HG03558 (cell line): ENCODE results near the gene GNMT.
"Not testable (repeated sequence)": the region's sequence is repeated elsewhere in the genome, so short reads cannot be mapped to it uniquely, and the experiment has no call there.

Source experiments
- ATAC-seq: cut with Tn5 transposase; IDR thresholded peaks from one replicate; pipeline ENCODE4 v1.9.1; 2021; ENCODE audit warnings: moderate number of reproducible peaks; ENCODE audit not compliant: unreplicated experiment; ENCODE audit errors: extremely low read depth

The GNMT gene

GRCh38 chr6:42940493-42941045, 20.0 kb upstream of the GNMT start:
- ATAC-seq: no peak

- ATAC-seq: not testable (repeated sequence)
Measured at GRCh38 chr6:42941356-42941755, 19.2 kb upstream of the GNMT start.

- ATAC-seq: no peak
Measured at GRCh38 chr6:42942444-42942843, 18.1 kb upstream of the GNMT start.

- no peak for ATAC-seq
Measured at GRCh38 chr6:42947950-42948349, 12.6 kb upstream of the GNMT start.

GRCh38 chr6:42952389-42952788, 8.2 kb upstream of the GNMT start:
- no peak for ATAC-seq

GRCh38 chr6:42954405-42954804, 6.1 kb upstream of the GNMT start:
- not testable (repeated sequence) for ATAC-seq

GRCh38 chr6:42958125-42958524, 2.4 kb upstream of the GNMT start:
- no peak for ATAC-seq

- ATAC-seq: no peak
Measured at GRCh38 chr6:42959917-42960242, 674 bp upstream of the GNMT start.

- no peak for ATAC-seq
Measured at GRCh38 chr6:42961020-42961470, 491 bp downstream of the GNMT start.

- ATAC-seq: no peak
Measured at GRCh38 chr6:42962096-42962495, 1.5 kb downstream of the GNMT start.

- no peak for ATAC-seq
Measured at GRCh38 chr6:42962502-42963178, 2.1 kb downstream of the GNMT start.

GRCh38 chr6:42963179-42963854, 2.8 kb downstream of the GNMT start:
- ATAC-seq: no peak

GRCh38 chr6:42963855-42964605, 3.5 kb downstream of the GNMT start:
- ATAC-seq: no peak

GRCh38 chr6:42966571-42966970, 6.0 kb downstream of the GNMT start:
- no peak for ATAC-seq

- ATAC-seq: no peak
Measured at GRCh38 chr6:42967228-42967627, 6.7 kb downstream of the GNMT start.

GRCh38 chr6:42968126-42968701, 7.7 kb downstream of the GNMT start:
- no peak for ATAC-seq

- no peak for ATAC-seq
Measured at GRCh38 chr6:42968783-42969182, 8.2 kb downstream of the GNMT start.

- ATAC-seq: no peak
Measured at GRCh38 chr6:42969431-42969830, 8.9 kb downstream of the GNMT start.

- no peak for ATAC-seq
Measured at GRCh38 chr6:42969934-42970333, 9.4 kb downstream of the GNMT start.

- ATAC-seq: no peak
Measured at GRCh38 chr6:42970871-42971612, 10.5 kb downstream of the GNMT start.
